ENCODE measurements around the gene GPATCH1.
A peak's percentile ranks its signal among the peaks of the same experiment; 100 is the strongest.
"Not testable (repeated sequence)": the region's sequence is repeated elsewhere in the genome, so short reads cannot be mapped to it uniquely, and the experiment has no call there.

GPATCH1 gene

DNA sequence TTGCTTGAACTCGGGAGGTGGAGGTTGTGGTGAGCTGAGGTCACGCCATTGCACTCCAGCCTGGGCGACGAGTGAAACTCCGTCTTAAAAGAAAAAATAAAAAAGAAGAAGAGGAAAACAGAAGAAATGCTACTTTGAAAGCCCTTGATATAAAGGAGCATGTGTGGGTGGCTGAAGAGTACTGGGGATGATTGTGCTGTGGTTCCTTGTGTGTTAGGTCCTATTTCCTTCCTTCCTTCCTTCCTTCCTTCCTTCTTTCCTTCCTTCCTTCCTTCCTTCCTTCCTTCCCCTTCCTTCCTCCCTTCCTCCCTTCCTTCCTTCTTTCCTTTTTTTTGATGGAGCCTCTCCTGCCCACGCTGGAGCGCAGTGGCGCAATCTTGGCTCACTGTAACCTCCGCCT lies 65.2 kb downstream of the GPATCH1 start:
- in situ Hi-C loops (cut with MboI; ENCODE audit: low pct_unique_long_range_greater_than_20kb, low sequenced_read_pairs): no loop called here
- no peak for DNase-seq

GRCh38 chr19:33147538-33147937 lies 66.6 kb downstream of the GPATCH1 start:
- in situ Hi-C loops (cut with MboI; ENCODE audit: low pct_unique_long_range_greater_than_20kb, low sequenced_read_pairs): no loop called here
- no peak for DNase-seq

GRCh38 chr19:33150852-33151518 lies 70.0 kb downstream of the GPATCH1 start:
- in situ Hi-C loops (cut with MboI; ENCODE audit: low pct_unique_long_range_greater_than_20kb, low sequenced_read_pairs): no loop called here
- no peak for DNase-seq

DNA sequence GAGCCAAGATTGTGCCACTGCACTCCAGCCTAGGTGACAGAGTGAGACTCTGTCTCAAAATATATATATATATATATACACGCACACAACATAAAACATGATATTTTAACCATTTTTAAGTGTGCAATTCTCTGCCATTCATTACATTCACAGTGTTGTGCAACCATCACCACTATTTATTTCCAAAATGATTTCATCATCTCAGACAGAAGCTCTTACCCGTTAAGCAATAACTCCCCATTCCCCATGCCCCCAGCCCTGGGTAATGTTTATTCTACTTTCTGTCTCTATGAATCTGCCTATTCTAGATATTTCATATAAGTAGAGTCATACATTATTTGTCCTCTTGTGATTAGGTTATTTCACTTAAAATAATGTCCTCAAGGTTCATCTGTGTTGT lies 71.2 kb downstream of the GPATCH1 start:
- in situ Hi-C loops (cut with MboI; ENCODE audit: low pct_unique_long_range_greater_than_20kb, low sequenced_read_pairs): no loop called here
- no peak for DNase-seq

GRCh38 chr19:33152625-33153024 lies 71.6 kb downstream of the GPATCH1 start:
- in situ Hi-C loops (cut with MboI; ENCODE audit: low pct_unique_long_range_greater_than_20kb, low sequenced_read_pairs); DNase-seq: not testable (repeated sequence)

DNA sequence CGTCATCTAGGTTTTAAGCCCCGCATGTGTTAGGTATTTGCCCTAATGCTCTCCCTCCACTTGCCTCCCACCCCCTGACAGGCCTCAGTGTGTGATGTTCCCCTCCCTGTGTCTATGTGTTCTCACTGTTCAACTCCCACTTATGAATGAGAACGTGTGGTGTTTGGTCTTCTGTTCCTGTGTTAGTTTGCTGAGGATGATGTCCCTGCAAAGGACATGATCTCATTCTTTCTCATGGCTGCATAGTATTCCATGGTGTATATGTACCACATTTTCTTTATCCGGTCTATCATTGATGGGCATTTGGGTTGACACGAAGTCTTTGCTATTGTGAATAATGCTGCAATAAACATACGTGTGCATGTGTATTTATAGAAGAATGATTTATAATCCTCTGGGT lies 73.3 kb downstream of the GPATCH1 start:
- in situ Hi-C loops (cut with MboI; ENCODE audit: low pct_unique_long_range_greater_than_20kb, low sequenced_read_pairs): not testable (repeated sequence)

GRCh38 chr19:33156334-33156733 lies 75.4 kb downstream of the GPATCH1 start:
- in situ Hi-C loops (cut with MboI; ENCODE audit: low pct_unique_long_range_greater_than_20kb, low sequenced_read_pairs): no loop called here
- DNase-seq: no peak

More for the DNA sequence above, 73.3 kb downstream of the GPATCH1 start:
- DNase-seq: not testable (repeated sequence)

- in situ Hi-C loops (cut with MboI; ENCODE audit: low pct_unique_long_range_greater_than_20kb, low sequenced_read_pairs): no loop called here
- peak; percentile 28 for DNase-seq
Observed at GRCh38 chr19:33157906-33158305, 76.9 kb downstream of the GPATCH1 start.

DNA sequence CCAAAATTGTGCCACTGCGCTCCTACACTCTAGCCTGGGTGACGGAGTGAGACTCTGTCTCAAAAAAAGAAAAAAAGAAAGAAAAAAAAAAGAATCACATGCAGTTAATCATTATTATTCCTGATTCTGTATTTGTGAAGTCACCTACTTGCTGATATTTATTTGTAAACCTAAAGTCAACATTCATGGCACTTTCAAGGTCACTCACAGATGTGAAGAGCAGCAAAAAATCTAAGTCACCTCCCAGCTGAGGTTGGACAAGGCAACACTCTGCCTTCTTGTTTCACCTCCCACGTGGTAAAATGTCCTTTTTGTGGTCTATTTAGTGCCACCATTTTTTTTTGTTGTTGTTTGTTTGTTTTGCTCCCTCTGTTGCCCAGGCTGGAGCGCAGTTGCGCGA lies 77.4 kb downstream of the GPATCH1 start:
- in situ Hi-C loops (cut with MboI; ENCODE audit: low pct_unique_long_range_greater_than_20kb, low sequenced_read_pairs): no loop called here
- no peak for DNase-seq

- in situ Hi-C loops (cut with MboI; ENCODE audit: low pct_unique_long_range_greater_than_20kb, low sequenced_read_pairs): no loop called here
- DNase-seq: no peak
Observed at GRCh38 chr19:33159149-33159548, 78.2 kb downstream of the GPATCH1 start.

DNA sequence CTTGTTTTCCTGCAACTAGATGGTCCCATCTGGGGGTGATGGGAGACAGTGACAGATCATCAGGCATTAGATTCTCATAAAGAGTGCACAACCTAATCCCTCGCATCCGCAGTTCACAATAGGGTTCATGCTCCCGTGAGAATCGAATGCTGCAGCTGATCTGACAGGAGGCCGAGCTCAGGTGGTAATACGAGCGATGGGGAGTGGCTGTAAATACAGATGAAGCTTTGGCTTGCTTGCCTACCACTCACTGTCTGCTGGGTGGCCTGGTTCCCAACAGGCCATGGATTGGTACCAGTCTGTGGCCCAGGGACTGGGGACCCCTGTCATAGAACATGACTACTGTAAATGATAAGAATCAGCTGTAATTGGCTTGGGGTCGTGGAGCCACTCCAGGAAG lies 78.9 kb downstream of the GPATCH1 start:
- DNase-seq: no peak
- in situ Hi-C loops (cut with MboI; ENCODE audit: low pct_unique_long_range_greater_than_20kb, low sequenced_read_pairs): no loop called here

DNA sequence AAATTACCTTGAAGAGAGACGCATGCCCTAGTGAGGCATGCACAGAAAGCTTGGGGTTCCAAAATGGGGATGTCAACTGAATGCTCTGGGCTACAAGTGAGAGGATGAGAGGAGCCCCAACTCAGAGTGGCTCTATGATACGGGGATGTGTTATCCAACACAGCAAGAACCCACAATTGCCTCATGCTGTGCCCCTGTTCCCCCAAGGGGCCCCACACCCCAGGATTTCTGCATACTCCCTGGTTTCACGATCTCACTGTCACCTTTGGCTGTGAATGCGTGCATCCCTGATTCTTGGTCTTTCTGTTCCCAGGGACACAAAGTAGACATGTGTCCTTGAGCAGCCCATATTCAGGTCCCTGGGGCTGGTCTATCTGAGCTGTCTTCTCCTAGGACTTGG lies 80.2 kb downstream of the GPATCH1 start:
- in situ Hi-C loops (cut with MboI; ENCODE audit: low pct_unique_long_range_greater_than_20kb, low sequenced_read_pairs): no loop called here
- DNase-seq: no peak

DNA sequence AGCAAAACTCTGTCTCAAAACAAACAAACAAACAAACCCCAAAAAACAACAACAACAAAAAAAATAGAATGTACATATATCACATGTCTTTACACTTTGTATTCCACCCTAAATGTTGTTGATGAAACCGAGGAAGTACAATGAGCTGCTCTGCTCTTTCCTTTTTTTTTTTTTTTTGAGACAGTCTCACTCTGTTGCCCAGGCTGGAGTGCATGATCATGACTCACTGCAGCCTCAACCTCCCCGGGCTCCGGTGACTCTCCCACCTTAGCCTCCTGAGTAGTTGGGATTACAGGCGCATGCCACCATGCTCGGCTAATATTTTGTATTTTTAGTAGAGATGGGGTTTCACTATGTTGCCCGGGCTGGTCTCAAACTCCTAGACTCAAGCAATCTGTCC lies 82.5 kb downstream of the GPATCH1 start:
- DNase-seq: no peak
- in situ Hi-C loops (cut with MboI; ENCODE audit: low pct_unique_long_range_greater_than_20kb, low sequenced_read_pairs): no loop called here

DNA sequence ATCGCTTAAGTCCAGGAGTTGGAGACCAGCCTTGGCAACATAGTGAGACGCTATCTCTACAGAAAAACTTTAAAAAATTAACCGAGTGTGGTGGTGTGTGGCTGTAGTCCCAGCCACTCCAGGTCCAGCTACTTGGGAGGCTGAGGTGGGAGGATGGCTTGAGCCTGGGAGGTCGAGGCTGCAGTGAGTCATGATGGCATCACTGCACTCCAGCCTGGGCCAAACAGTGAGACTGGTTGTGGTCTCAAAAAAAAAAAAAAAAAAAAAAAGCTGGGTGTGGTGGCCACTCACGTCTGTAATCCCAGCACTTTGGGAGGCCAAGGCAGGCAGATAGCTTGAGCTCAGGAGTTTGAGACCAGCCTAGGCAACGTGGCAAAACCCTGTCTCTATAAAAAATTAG lies 85.1 kb downstream of the GPATCH1 start:
- in situ Hi-C loops (cut with MboI; ENCODE audit: low pct_unique_long_range_greater_than_20kb, low sequenced_read_pairs); DNase-seq: not testable (repeated sequence)

- DNase-seq: no peak
- in situ Hi-C loops (cut with MboI; ENCODE audit: low pct_unique_long_range_greater_than_20kb, low sequenced_read_pairs): no loop called here
Observed at GRCh38 chr19:33167438-33167837, 86.5 kb downstream of the GPATCH1 start.

- DNase-seq: no peak
- in situ Hi-C loops (cut with MboI; ENCODE audit: low pct_unique_long_range_greater_than_20kb, low sequenced_read_pairs): no loop called here
Observed at GRCh38 chr19:33168528-33168927, 87.5 kb downstream of the GPATCH1 start.

DNA sequence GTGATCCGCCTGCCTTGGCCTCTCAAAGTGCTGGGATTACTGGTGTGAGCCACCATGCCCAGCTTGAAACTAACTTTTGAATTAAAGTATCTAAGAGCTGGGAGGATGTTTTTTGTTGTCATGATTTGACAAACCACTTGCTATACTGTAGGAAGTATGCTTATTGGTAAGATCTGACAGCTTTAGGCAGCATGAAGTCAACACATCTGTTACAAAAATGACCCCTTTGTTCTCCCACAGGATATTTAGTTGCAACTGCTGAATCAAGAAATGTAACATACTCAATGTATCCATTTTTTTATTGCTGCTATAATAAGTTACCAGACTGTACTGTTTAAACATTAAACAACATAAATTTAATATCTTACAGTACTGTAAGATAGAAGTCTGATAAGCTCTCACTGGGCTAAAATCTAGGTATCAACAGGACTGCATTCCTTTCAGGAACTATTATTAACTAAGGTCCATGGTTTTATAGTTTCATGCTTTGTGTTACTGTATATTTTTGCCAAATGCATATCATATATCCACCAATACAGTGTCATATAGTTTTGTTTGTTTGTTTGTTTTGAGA lies 90.3 kb downstream of the GPATCH1 start:
- in situ Hi-C loops (cut with MboI; ENCODE audit: low pct_unique_long_range_greater_than_20kb, low sequenced_read_pairs): no loop called here
- DNase-seq: no peak

GRCh38 chr19:33171916-33172359 lies 91.0 kb downstream of the GPATCH1 start:
- no peak for DNase-seq
- in situ Hi-C loops (cut with MboI; ENCODE audit: low pct_unique_long_range_greater_than_20kb, low sequenced_read_pairs): no loop called here

DNA sequence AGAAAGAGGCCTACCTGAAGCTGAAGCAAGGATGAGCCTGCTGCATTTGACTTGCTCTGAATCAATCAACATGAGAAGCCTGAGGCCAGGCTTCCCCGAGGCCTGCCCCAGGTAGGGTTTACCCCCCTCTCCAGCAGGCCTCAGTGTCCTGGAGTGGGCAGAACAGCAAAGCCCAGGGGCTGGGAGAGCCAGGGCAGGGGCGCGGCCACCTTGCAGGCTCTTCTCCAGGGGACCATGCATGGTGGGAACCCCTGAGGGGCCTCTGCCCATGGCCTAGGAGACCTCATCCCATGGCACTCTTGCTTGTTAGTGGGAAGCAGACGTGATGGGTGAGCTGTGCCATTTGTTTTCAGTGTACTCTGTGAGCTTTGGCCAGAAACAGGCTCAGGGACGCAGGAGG lies 93.2 kb downstream of the GPATCH1 start:
- in situ Hi-C loops (cut with MboI; ENCODE audit: low pct_unique_long_range_greater_than_20kb, low sequenced_read_pairs): no loop called here
- DNase-seq: no peak

DNA sequence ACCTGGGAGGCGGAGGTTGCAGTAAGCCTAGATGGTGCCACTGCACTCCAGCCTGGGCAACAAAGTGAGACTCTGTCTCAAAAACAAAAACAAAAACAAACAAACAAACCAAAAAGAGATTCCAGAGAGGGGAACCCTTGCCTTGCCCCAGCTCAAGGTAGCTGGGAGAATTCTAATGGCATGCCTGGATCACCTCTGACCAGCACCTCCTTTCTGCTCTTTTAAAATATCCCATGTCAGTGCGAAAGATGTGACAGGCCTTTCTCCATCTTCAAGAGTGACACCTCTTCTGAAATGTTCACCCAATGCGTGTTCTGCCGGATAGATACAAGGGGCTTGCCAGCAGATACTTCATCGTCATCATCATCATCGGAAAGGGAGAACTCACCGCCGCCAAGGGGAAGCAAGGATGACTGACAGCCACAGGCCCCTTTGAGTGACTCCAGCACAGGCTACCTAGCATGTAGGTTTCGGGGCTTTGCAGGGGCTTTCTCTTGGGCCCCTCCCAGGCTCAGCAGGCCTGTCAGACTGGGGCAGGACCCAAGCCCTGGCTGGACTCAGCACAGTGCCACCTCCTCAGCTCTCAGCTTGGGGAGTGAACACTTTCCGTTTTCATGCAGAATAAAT lies 94.3 kb downstream of the GPATCH1 start:
- in situ Hi-C loops (cut with MboI; ENCODE audit: low pct_unique_long_range_greater_than_20kb, low sequenced_read_pairs): no loop called here
- DNase-seq: no peak

Data from KBM-7 (cell line).